ENCODE results near the gene FDXR.
A peak's percentile ranks its signal among the peaks of the same experiment; 100 is the strongest.

DNA sequence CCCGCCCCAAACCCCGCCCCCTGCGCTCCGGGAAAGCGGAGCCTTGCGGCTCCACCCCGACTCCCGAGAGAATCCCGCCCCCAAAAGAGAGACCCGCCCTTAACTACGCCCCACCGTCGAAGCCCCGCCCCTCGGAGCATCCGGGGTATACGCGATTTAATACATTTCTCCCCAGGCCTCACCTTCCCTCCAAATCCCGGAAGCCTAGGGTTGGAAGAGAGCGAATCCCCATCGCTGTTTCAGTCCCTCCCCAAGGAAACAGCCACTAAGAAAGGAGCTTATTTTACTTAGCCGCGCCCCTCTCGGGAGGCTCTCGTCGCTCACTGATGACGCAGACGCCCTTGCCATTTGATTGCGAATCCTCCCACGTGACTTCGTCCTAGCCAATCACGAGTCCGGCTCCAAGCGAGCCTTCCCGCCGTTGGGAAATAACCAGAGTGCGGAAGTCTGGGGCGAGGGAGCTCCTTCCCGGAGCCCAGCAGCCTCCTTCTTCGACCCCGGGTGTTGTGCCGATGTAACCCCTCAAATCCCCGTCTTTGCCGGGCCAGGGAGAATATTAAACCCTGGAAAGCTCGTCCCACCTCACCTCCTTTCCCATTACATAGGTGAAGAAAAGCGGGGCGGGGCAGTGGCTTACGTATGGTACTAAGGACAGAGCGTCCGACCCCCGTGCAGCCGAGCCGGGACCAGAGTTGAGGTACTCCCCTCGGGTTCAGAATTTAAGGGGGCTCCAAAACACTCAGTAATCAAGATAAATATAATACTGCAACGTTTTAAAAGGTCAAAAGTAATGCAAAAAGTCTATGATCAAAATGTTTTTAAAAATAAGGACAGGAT, 461 bp upstream of the FDXR start:
- TF ChIP-seq POLR2A (IDR thresholded peaks at IDR 0.05; ENCODE audit: low read depth, low read length) (peak; percentile 96), POLR2AphosphoS5 (IDR thresholded peaks at IDR 0.05; ENCODE audit: low read depth, low read length) (peak; percentile 96), TAF1 (IDR thresholded peaks at IDR 0.05; ENCODE audit: low read depth, low read length) (peak; percentile 89)
